ENCODE results near the gene SPANXN2.
"Not testable (repeated sequence)": the region's sequence is repeated elsewhere in the genome, so short reads cannot be mapped to it uniquely, and the experiment has no call there.

Gene SPANXN2

GRCh38 chrX:143720652-143721051, at the start of gene SPANXN2:
SPANXN2 (minus strand) TSS chrX:143720752; CDS start chrX:143720668, 84 bp downstream.
- not testable (repeated sequence) for H3K36me3 Mint-ChIP-seq; H3K9me3 Mint-ChIP-seq (ENCODE audit: low read depth); H3K27ac Mint-ChIP-seq; H3K4me1 Mint-ChIP-seq (ENCODE audit: low read depth); H3K4me3 Mint-ChIP-seq; H3K27me3 Mint-ChIP-seq

- Mint-ChIP-seq H3K4me3 (no peak overlapping the region), H3K27ac (no peak overlapping the region), H3K9me3 (ENCODE audit: low read depth) (no peaks in the 10 kb centered on the region), H3K27me3 (no peaks in the 10 kb centered on the region), H3K4me1 (ENCODE audit: low read depth) (no peaks in the 10 kb centered on the region), H3K36me3 (no peaks in the 10 kb centered on the region)
These were observed 48.4 kb upstream of the SPANXN2 start for GRCh38 chrX:143768976-143769375.

GRCh38 chrX:143767789-143768188, 47.2 kb upstream of the SPANXN2 start:
- H3K27me3 Mint-ChIP-seq; H3K36me3 Mint-ChIP-seq; H3K27ac Mint-ChIP-seq; H3K4me3 Mint-ChIP-seq; H3K4me1 Mint-ChIP-seq (ENCODE audit: low read depth); H3K9me3 Mint-ChIP-seq (ENCODE audit: low read depth): not testable (repeated sequence)

GRCh38 chrX:143757887-143758286, 37.3 kb upstream of the SPANXN2 start:
- no peaks in the 10 kb centered on the region for H3K9me3 Mint-ChIP-seq (ENCODE audit: low read depth)
- no peaks in the 10 kb centered on the region for H3K36me3 Mint-ChIP-seq
- no peaks in the 10 kb centered on the region for H3K27me3 Mint-ChIP-seq
- no peak overlapping the region for H3K27ac Mint-ChIP-seq
- no peak overlapping the region for H3K4me3 Mint-ChIP-seq
- no peaks in the 10 kb centered on the region for H3K4me1 Mint-ChIP-seq (ENCODE audit: low read depth)

- no peak overlapping the region for H3K4me3 Mint-ChIP-seq
These were observed 36.8 kb upstream of the SPANXN2 start for GRCh38 chrX:143757375-143757774.

GRCh38 chrX:143754183-143754582, 33.6 kb upstream of the SPANXN2 start:
- Mint-ChIP-seq H3K4me1 (ENCODE audit: low read depth) (no peaks in the 10 kb centered on the region), H3K27ac (no peak overlapping the region), H3K36me3 (no peaks in the 10 kb centered on the region), H3K9me3 (ENCODE audit: low read depth) (no peaks in the 10 kb centered on the region), H3K27me3 (no peaks in the 10 kb centered on the region), H3K4me3 (no peak overlapping the region)

More at GRCh38 chrX:143757375-143757774, 36.8 kb upstream of the SPANXN2 start:
- Mint-ChIP-seq H3K4me1 (ENCODE audit: low read depth) (no peaks in the 10 kb centered on the region), H3K36me3 (no peaks in the 10 kb centered on the region), H3K27me3 (no peaks in the 10 kb centered on the region), H3K27ac (no peak overlapping the region), H3K9me3 (ENCODE audit: low read depth) (no peaks in the 10 kb centered on the region)

- Mint-ChIP-seq H3K27me3 (no peaks in the 10 kb centered on the region), H3K9me3 (ENCODE audit: low read depth) (no peaks in the 10 kb centered on the region), H3K27ac (no peak overlapping the region), H3K4me3 (no peak overlapping the region), H3K36me3 (no peaks in the 10 kb centered on the region), H3K4me1 (ENCODE audit: low read depth) (no peaks in the 10 kb centered on the region)
These were observed 13.3 kb upstream of the SPANXN2 start for GRCh38 chrX:143733866-143734265.

GRCh38 chrX:143726296-143726695, 5.7 kb upstream of the SPANXN2 start:
- H3K4me1 Mint-ChIP-seq (ENCODE audit: low read depth) = no peaks in the 10 kb centered on the region

GRCh38 chrX:143701460-143701859, 19.1 kb downstream of the SPANXN2 start:
- no peaks in the 10 kb centered on the region for H3K27me3 Mint-ChIP-seq
- H3K4me3 Mint-ChIP-seq = no peak overlapping the region
- H3K9me3 Mint-ChIP-seq (ENCODE audit: low read depth) = no peaks in the 10 kb centered on the region
- no peak overlapping the region for H3K27ac Mint-ChIP-seq
- no peaks in the 10 kb centered on the region for H3K4me1 Mint-ChIP-seq (ENCODE audit: low read depth)
- H3K36me3 Mint-ChIP-seq = no peaks in the 10 kb centered on the region

More at GRCh38 chrX:143726296-143726695, 5.7 kb upstream of the SPANXN2 start:
- Mint-ChIP-seq H3K9me3 (ENCODE audit: low read depth) (no peaks in the 10 kb centered on the region), H3K27ac (no peak overlapping the region), H3K36me3 (no peaks in the 10 kb centered on the region), H3K4me3 (no peak overlapping the region), H3K27me3 (no peaks in the 10 kb centered on the region)

- Mint-ChIP-seq H3K9me3 (ENCODE audit: low read depth) (no peaks in the 10 kb centered on the region), H3K36me3 (no peaks in the 10 kb centered on the region), H3K27me3 (no peaks in the 10 kb centered on the region), H3K27ac (no peak overlapping the region), H3K4me3 (no peak overlapping the region), H3K4me1 (ENCODE audit: low read depth) (no peaks in the 10 kb centered on the region)
These were observed 25.7 kb downstream of the SPANXN2 start for GRCh38 chrX:143694885-143695284.

GRCh38 chrX:143683486-143683885, 37.1 kb downstream of the SPANXN2 start:
- H3K9me3 Mint-ChIP-seq (ENCODE audit: low read depth) = no peaks in the 10 kb centered on the region
- H3K36me3 Mint-ChIP-seq = no peaks in the 10 kb centered on the region
- no peaks in the 10 kb centered on the region for H3K27me3 Mint-ChIP-seq
- H3K4me3 Mint-ChIP-seq = no peak overlapping the region
- H3K4me1 Mint-ChIP-seq (ENCODE audit: low read depth) = no peaks in the 10 kb centered on the region
- H3K27ac Mint-ChIP-seq = no peak overlapping the region

GRCh38 chrX:143674926-143675325, 45.6 kb downstream of the SPANXN2 start:
- peaks cover 3% of the 10 kb centered on the region for H3K9me3 Mint-ChIP-seq (ENCODE audit: low read depth)
- H3K27me3 Mint-ChIP-seq = no peaks in the 10 kb centered on the region
- H3K36me3 Mint-ChIP-seq = no peaks in the 10 kb centered on the region
- no peak overlapping the region for H3K27ac Mint-ChIP-seq
- no peak overlapping the region for H3K4me3 Mint-ChIP-seq
- H3K4me1 Mint-ChIP-seq (ENCODE audit: low read depth) = no peaks in the 10 kb centered on the region

GRCh38 chrX:143669395-143669794, 51.2 kb downstream of the SPANXN2 start:
- Mint-ChIP-seq H3K27ac (no peak overlapping the region), H3K36me3 (no peaks in the 10 kb centered on the region), H3K4me3 (no peak overlapping the region), H3K27me3 (no peaks in the 10 kb centered on the region), H3K4me1 (ENCODE audit: low read depth) (no peaks in the 10 kb centered on the region), H3K9me3 (ENCODE audit: low read depth) (no peaks in the 10 kb centered on the region)

GRCh38 chrX:143664302-143664701, 56.2 kb downstream of the SPANXN2 start:
- Mint-ChIP-seq H3K4me1 (ENCODE audit: low read depth) (no peaks in the 10 kb centered on the region), H3K36me3 (no peaks in the 10 kb centered on the region), H3K4me3 (no peak overlapping the region), H3K27ac (no peak overlapping the region), H3K9me3 (ENCODE audit: low read depth) (no peaks in the 10 kb centered on the region), H3K27me3 (no peaks in the 10 kb centered on the region)

- no peaks in the 10 kb centered on the region for H3K4me1 Mint-ChIP-seq (ENCODE audit: low read depth)
- H3K27me3 Mint-ChIP-seq = no peaks in the 10 kb centered on the region
- no peak overlapping the region for H3K4me3 Mint-ChIP-seq
- no peaks in the 10 kb centered on the region for H3K9me3 Mint-ChIP-seq (ENCODE audit: low read depth)
- H3K36me3 Mint-ChIP-seq = no peaks in the 10 kb centered on the region
- no peak overlapping the region for H3K27ac Mint-ChIP-seq
These were observed 56.8 kb downstream of the SPANXN2 start for GRCh38 chrX:143663755-143664154.
